ENCODE results near the gene RHBDL3. TPM values are rescaled to one million over a fixed set of nuclear protein-coding genes. Genes with fewer than 3 reads are reported as not detected.

The RHBDL3 gene
- total RNA-seq, 1 donor from 2014 or later: 4.4 TPM

- Mint-ChIP-seq H3K27ac (no peak overlapping the region), H3K27me3 (peaks cover 33% of the 10 kb centered on the region)
- no peak for DNase-seq (ENCODE audit: extremely low spot score, unreplicated experiment)
These were observed 9.5 kb upstream of the RHBDL3 start for GRCh38 chr17:32256012-32256700.

GRCh38 chr17:32256701-32257019 is 9.0 kb upstream of the RHBDL3 start:
- peaks cover 23% of the 10 kb centered on the region for H3K4me1 Mint-ChIP-seq (ENCODE audit: unreplicated experiment)
- TF ChIP-seq CTCF (conservative IDR thresholded peaks at IDR 0.05): no peak
- no peak overlapping the region for H3K4me3 Mint-ChIP-seq
- no peak for DNase-seq (ENCODE audit: extremely low spot score, unreplicated experiment)
- H3K27me3 Mint-ChIP-seq: peaks cover 38% of the 10 kb centered on the region
- H3K36me3 Mint-ChIP-seq: no peaks in the 10 kb centered on the region
- no peak overlapping the region for H3K27ac Mint-ChIP-seq
- H3K9me3 Mint-ChIP-seq: no peaks in the 10 kb centered on the region

More at GRCh38 chr17:32256012-32256700, 9.5 kb upstream of the RHBDL3 start:
- TF ChIP-seq CTCF (conservative IDR thresholded peaks at IDR 0.05): no peak
- H3K36me3 Mint-ChIP-seq: no peaks in the 10 kb centered on the region
- H3K4me1 Mint-ChIP-seq (ENCODE audit: unreplicated experiment): peaks cover 18% of the 10 kb centered on the region
- no peak overlapping the region for H3K4me3 Mint-ChIP-seq
- H3K9me3 Mint-ChIP-seq: no peaks in the 10 kb centered on the region

GRCh38 chr17:32258383-32259140 is 7.1 kb upstream of the RHBDL3 start:
- TF ChIP-seq CTCF (conservative IDR thresholded peaks at IDR 0.05): no peak
- H3K27me3 Mint-ChIP-seq: peaks cover 49% of the 10 kb centered on the region

GRCh38 chr17:32259586-32259985 is 6.0 kb upstream of the RHBDL3 start:
- H3K27me3 Mint-ChIP-seq: peaks cover 60% of the 10 kb centered on the region
- no peaks in the 10 kb centered on the region for H3K36me3 Mint-ChIP-seq
- peaks cover 33% of the 10 kb centered on the region for H3K4me1 Mint-ChIP-seq (ENCODE audit: unreplicated experiment)
- no peaks in the 10 kb centered on the region for H3K9me3 Mint-ChIP-seq
- no peak overlapping the region for H3K4me3 Mint-ChIP-seq
- TF ChIP-seq CTCF (conservative IDR thresholded peaks at IDR 0.05): no peak
- DNase-seq (ENCODE audit: extremely low spot score, unreplicated experiment): no peak
- H3K27ac Mint-ChIP-seq: no peak overlapping the region

More at GRCh38 chr17:32258383-32259140, 7.1 kb upstream of the RHBDL3 start:
- no peaks in the 10 kb centered on the region for H3K9me3 Mint-ChIP-seq
- no peak overlapping the region for H3K4me3 Mint-ChIP-seq
- no peak for DNase-seq (ENCODE audit: extremely low spot score, unreplicated experiment)
- H3K4me1 Mint-ChIP-seq (ENCODE audit: unreplicated experiment): peaks cover 27% of the 10 kb centered on the region
- H3K36me3 Mint-ChIP-seq: no peaks in the 10 kb centered on the region
- no peak overlapping the region for H3K27ac Mint-ChIP-seq

- H3K27me3 Mint-ChIP-seq: peaks cover 68% of the 10 kb centered on the region
- H3K4me1 Mint-ChIP-seq (ENCODE audit: unreplicated experiment): peaks cover 35% of the 10 kb centered on the region
- no peaks in the 10 kb centered on the region for H3K9me3 Mint-ChIP-seq
- TF ChIP-seq CTCF (conservative IDR thresholded peaks at IDR 0.05): no peak
- H3K27ac Mint-ChIP-seq: no peak overlapping the region
- no peaks in the 10 kb centered on the region for H3K36me3 Mint-ChIP-seq
- DNase-seq (ENCODE audit: extremely low spot score, unreplicated experiment): no peak
- no peak overlapping the region for H3K4me3 Mint-ChIP-seq
These were observed 4.3 kb upstream of the RHBDL3 start for GRCh38 chr17:32261417-32261736.
